ENCODE measurements around the gene IFNGR2. TPM values are rescaled to one million over a fixed set of nuclear protein-coding genes. Genes with fewer than 3 reads are reported as not detected.

The IFNGR2 gene
- total and polyA plus RNA-seq, 2 donors (not counting 1 experiment from before 2014, with no cell fraction given): 50.7 to 57.6 TPM

DNA sequence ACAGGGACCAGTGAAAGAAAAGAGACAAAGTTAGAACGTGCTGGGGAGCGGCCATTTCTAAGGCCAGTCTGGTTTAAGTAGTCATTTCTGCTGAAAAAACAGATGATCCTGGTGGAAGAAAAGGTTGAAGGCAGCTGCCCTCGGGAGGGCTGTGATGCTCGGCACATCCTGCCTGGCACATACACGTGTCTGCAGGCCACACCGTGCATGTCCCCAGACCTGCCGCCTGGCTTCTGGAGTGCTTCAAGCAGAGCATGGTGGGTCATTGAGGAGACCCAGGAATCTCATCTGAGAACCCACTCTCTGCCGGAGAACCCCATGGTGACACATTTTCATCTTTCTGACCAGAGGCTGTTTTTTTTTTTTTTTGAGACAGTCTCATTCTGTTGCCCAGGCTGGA is 46.0 kb upstream of the IFNGR2 start:
- Histone ChIP-seq H3K9ac (ENCODE audit: insufficient read depth, low read length) (no peak overlapping the region), H3K79me2 (ENCODE audit: control insufficient read depth, insufficient read depth, low read length) (no peaks in the 10 kb centered on the region), H3K4me1 (ENCODE audit: control insufficient read depth, extremely low read depth, insufficient read depth, low read length) (peaks cover 5% of the 10 kb centered on the region), H3K27ac (ENCODE audit: insufficient read depth, low read length) (no peak overlapping the region), H4K20me1 (ENCODE audit: control insufficient read depth, extremely low read depth, insufficient read depth, low read length) (no peaks in the 10 kb centered on the region), H3K4me2 (ENCODE audit: extremely low read depth, insufficient read depth, low read length) (no peak overlapping the region), H3K4me3 (replicated peaks in 1 of 4; ENCODE audit: control extremely low read depth in 1 of 4, insufficient read depth in 1 of 4, low read depth in 3 of 4, low read length in 4 of 4) (no peak overlapping the region), H3K9me3 (ENCODE audit: control insufficient read depth, insufficient read depth, low read depth, low read length) (no peaks in the 10 kb centered on the region), H3K36me3 (ENCODE audit: control insufficient read depth, insufficient read depth, low read length) (peaks cover 2% of the 10 kb centered on the region), H2AFZ (ENCODE audit: low read length) (no peak overlapping the region), H3K27me3 (ENCODE audit: control insufficient read depth, insufficient read depth, low read length) (no peaks in the 10 kb centered on the region)
- no peak for DNase-seq (ENCODE audit: low read depth in 2 of 2)
- TF ChIP-seq, protein P1, sequence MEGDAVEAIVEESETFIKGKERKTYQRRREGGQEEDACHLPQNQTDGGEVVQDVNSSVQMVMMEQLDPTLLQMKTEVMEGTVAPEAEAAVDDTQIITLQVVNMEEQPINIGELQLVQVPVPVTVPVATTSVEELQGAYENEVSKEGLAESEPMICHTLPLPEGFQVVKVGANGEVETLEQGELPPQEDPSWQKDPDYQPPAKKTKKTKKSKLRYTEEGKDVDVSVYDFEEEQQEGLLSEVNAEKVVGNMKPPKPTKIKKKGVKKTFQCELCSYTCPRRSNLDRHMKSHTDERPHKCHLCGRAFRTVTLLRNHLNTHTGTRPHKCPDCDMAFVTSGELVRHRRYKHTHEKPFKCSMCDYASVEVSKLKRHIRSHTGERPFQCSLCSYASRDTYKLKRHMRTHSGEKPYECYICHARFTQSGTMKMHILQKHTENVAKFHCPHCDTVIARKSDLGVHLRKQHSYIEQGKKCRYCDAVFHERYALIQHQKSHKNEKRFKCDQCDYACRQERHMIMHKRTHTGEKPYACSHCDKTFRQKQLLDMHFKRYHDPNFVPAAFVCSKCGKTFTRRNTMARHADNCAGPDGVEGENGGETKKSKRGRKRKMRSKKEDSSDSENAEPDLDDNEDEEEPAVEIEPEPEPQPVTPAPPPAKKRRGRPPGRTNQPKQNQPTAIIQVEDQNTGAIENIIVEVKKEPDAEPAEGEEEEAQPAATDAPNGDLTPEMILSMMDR (conservative IDR thresholded peaks at IDR 0.05 in 1 of 2, IDR thresholded peaks at IDR 0.05 in 1 of 2; ENCODE audit: low read depth in 1 of 2, low read length in 2 of 2): no peak
- TF ChIP-seq EZH2 (IDR thresholded peaks at IDR 0.05; ENCODE audit: low read length, missing control alignments): no peak

DNA sequence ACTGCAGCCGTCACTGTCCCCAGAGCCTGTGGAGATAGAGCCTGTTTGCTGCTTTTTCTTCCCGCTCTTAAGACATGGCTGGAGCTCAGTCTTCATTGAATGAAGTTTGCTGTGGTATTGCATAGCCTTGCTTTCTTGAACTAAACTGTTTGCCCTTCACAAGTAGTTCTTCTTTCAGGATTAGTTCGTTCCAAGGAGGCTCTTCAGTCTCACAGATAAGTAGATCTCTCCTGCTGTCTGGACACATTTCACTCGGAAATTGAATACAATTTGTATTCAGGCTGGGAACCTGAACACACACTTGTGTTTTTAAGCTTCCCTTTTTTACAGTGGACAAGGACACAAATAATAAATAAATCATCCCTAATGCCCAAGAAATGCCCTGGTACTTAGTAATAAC is 43.8 kb upstream of the IFNGR2 start:
- Histone ChIP-seq H3K4me1 (ENCODE audit: control insufficient read depth, extremely low read depth, insufficient read depth, low read length) (peaks cover 5% of the 10 kb centered on the region), H2AFZ (ENCODE audit: low read length) (no peak overlapping the region), H3K4me2 (ENCODE audit: extremely low read depth, insufficient read depth, low read length) (no peak overlapping the region), H3K4me3 (replicated peaks in 1 of 4; ENCODE audit: control extremely low read depth in 1 of 4, insufficient read depth in 1 of 4, low read depth in 3 of 4, low read length in 4 of 4) (no peak overlapping the region), H4K20me1 (ENCODE audit: control insufficient read depth, extremely low read depth, insufficient read depth, low read length) (no peaks in the 10 kb centered on the region), H3K36me3 (ENCODE audit: control insufficient read depth, insufficient read depth, low read length) (peaks cover 2% of the 10 kb centered on the region), H3K79me2 (ENCODE audit: control insufficient read depth, insufficient read depth, low read length) (no peaks in the 10 kb centered on the region), H3K27ac (ENCODE audit: insufficient read depth, low read length) (no peak overlapping the region), H3K9me3 (ENCODE audit: control insufficient read depth, insufficient read depth, low read depth, low read length) (no peaks in the 10 kb centered on the region), H3K27me3 (ENCODE audit: control insufficient read depth, insufficient read depth, low read length) (no peaks in the 10 kb centered on the region), H3K9ac (ENCODE audit: insufficient read depth, low read length) (no peak overlapping the region)
- DNase-seq (ENCODE audit: low read depth in 2 of 2): no peak
- TF ChIP-seq EZH2 (IDR thresholded peaks at IDR 0.05; ENCODE audit: low read length, missing control alignments): no peak
- TF ChIP-seq, protein P1 (conservative IDR thresholded peaks at IDR 0.05 in 1 of 2, IDR thresholded peaks at IDR 0.05 in 1 of 2; ENCODE audit: low read depth in 1 of 2, low read length in 2 of 2): no peak

DNA sequence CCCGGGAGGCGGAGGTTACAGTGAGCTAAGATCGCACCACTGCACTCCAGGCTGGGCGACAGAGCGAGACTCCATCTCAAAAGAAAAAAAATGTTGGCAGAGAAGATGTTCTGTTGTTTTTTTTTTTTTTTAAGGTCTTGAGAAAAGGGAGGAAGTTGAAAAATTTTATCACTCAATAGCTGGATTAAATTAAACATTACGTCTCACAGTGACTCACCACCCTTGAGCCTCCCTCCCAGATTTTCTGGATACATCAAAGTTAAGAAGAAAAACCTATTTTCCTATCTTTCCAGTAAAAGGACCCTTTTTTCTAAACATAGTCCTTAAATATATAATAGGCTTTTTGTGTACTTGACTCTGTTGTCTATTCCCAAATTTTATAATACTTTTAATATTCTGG is 42.9 kb upstream of the IFNGR2 start:
- Histone ChIP-seq H3K4me1 (ENCODE audit: control insufficient read depth, extremely low read depth, insufficient read depth, low read length) (peaks cover 5% of the 10 kb centered on the region), H3K4me3 (replicated peaks in 1 of 4; ENCODE audit: control extremely low read depth in 1 of 4, insufficient read depth in 1 of 4, low read depth in 3 of 4, low read length in 4 of 4) (no peak overlapping the region), H3K9me3 (ENCODE audit: control insufficient read depth, insufficient read depth, low read depth, low read length) (no peaks in the 10 kb centered on the region), H3K9ac (ENCODE audit: insufficient read depth, low read length) (no peak overlapping the region), H3K36me3 (ENCODE audit: control insufficient read depth, insufficient read depth, low read length) (peaks cover 2% of the 10 kb centered on the region), H3K27me3 (ENCODE audit: control insufficient read depth, insufficient read depth, low read length) (no peaks in the 10 kb centered on the region), H4K20me1 (ENCODE audit: control insufficient read depth, extremely low read depth, insufficient read depth, low read length) (no peaks in the 10 kb centered on the region), H3K79me2 (ENCODE audit: control insufficient read depth, insufficient read depth, low read length) (no peaks in the 10 kb centered on the region), H3K4me2 (ENCODE audit: extremely low read depth, insufficient read depth, low read length) (no peak overlapping the region), H2AFZ (ENCODE audit: low read length) (no peak overlapping the region), H3K27ac (ENCODE audit: insufficient read depth, low read length) (peak overlapping the region; percentile 1)
- peak; percentile 53 to 70 for DNase-seq (ENCODE audit: low read depth in 2 of 2)
- TF ChIP-seq, protein P1 (conservative IDR thresholded peaks at IDR 0.05 in 1 of 2, IDR thresholded peaks at IDR 0.05 in 1 of 2; ENCODE audit: low read depth in 1 of 2, low read length in 2 of 2): no peak
- TF ChIP-seq EZH2 (IDR thresholded peaks at IDR 0.05; ENCODE audit: low read length, missing control alignments): no peak
